Hepatocyte (in vitro differentiated cells): Measurements from ENCODE around the gene TEX14.

Source experiments
- CTCF ChIP-seq: fragments of 200-600 bp; sonication (generic); IDR thresholded peaks from 2 replicates; pipeline ENCODE4 v1.5.1; 2016; ENCODE audit warnings: antibody characterized with exemption, mild to moderate bottlenecking; ENCODE audit not compliant: poor library complexity
- EZH2 ChIP-seq: fragments of 200-600 bp; sonication (generic); IDR thresholded peaks from 2 replicates; pipeline ENCODE4 v1.6.1; 2016; ENCODE audit warnings: antibody characterized with exemption, mild to moderate bottlenecking, borderline replicate concordance

GRCh38 chr17:58565389-58566311 lies 126.2 kb downstream of the TEX14 start:
- TF ChIP-seq CTCF (no peak), EZH2 (no peak)
